Measurements from ENCODE around the gene CREBBP. TPM values are rescaled to one million over a fixed set of nuclear protein-coding genes. Genes with fewer than 3 reads are reported as not detected.

CREBBP gene
- total and polyA plus RNA-seq, 4 donors: 16.0 to 155 (median 36.1) TPM

DNA sequence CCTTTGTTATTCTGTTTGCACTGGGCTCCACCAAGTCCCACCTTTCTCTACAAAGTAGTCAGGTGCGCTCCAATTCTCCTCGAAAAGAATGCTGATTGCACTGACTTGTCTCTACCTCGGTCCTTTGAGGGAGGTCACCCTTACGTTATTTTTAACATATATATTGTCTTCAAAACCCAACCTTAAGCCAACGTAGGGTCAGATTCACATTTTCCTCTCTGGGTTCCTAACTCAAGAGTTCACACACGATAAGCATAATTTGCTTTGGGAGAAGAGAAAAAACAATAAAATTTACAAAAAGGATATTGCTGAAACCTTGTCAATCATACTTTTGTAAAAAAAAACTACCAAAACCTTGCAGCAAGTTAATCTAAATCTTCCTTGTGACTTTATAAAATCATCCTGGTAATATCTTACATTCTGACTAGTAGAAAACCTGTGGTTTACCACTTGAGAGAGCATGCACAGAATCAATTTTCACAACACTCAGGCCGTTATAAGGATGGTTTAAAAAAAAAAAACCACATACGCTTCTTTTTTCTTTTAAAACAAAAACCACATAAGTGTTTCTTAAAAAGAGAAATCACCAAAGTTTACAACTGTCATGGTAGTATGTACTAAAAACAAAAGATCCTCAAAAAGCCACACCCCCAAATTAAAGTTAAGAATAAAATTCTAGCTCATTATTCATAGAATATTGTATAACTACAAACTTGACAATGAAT is 91.0 kb downstream of the CREBBP start:
- TF ChIP-seq, protein P1, sequence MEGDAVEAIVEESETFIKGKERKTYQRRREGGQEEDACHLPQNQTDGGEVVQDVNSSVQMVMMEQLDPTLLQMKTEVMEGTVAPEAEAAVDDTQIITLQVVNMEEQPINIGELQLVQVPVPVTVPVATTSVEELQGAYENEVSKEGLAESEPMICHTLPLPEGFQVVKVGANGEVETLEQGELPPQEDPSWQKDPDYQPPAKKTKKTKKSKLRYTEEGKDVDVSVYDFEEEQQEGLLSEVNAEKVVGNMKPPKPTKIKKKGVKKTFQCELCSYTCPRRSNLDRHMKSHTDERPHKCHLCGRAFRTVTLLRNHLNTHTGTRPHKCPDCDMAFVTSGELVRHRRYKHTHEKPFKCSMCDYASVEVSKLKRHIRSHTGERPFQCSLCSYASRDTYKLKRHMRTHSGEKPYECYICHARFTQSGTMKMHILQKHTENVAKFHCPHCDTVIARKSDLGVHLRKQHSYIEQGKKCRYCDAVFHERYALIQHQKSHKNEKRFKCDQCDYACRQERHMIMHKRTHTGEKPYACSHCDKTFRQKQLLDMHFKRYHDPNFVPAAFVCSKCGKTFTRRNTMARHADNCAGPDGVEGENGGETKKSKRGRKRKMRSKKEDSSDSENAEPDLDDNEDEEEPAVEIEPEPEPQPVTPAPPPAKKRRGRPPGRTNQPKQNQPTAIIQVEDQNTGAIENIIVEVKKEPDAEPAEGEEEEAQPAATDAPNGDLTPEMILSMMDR (IDR thresholded peaks at IDR 0.05; ENCODE audit: control extremely low read depth, extremely low read depth): no peak
- Histone ChIP-seq H3K9me3 (ENCODE audit: control insufficient read depth in 4 of 4, insufficient read depth in 3 of 4, low read length in 3 of 4) (peaks cover 0 to 2% (median 0%) of the 10 kb centered on the region in 4 donors), H3K36me3 (ENCODE audit: control insufficient read depth in 4 of 4, insufficient read depth in 4 of 4, low read length in 4 of 4) (peaks cover 2 to 39% (median 35%) of the 10 kb centered on the region in 4 donors), H3K9ac (ENCODE audit: insufficient read depth in 1 of 2, low read length in 2 of 2) (no peak overlapping the region), H3K27me3 (ENCODE audit: control insufficient read depth in 3 of 3, insufficient read depth in 3 of 3, low read length in 2 of 3) (no peaks in the 10 kb centered on the region), H3K4me1 (ENCODE audit: control insufficient read depth in 5 of 5, insufficient read depth in 5 of 5, low read length in 5 of 5) (peaks cover 0 to 11% (median 3%) of the 10 kb centered on the region in 5 donors), H3K27ac (ENCODE audit: low read depth in 1 of 2, low read length in 1 of 2) (no peak overlapping the region), H3K4me3 (no peak overlapping the region)
- ATAC-seq (ENCODE audit: insufficient read depth, low FRiP score): no peak
- DNase-seq: no peak
- 71 to 75% methylated on average over 8 of the region's 8 CpGs for WGBS, 2 donors

DNA sequence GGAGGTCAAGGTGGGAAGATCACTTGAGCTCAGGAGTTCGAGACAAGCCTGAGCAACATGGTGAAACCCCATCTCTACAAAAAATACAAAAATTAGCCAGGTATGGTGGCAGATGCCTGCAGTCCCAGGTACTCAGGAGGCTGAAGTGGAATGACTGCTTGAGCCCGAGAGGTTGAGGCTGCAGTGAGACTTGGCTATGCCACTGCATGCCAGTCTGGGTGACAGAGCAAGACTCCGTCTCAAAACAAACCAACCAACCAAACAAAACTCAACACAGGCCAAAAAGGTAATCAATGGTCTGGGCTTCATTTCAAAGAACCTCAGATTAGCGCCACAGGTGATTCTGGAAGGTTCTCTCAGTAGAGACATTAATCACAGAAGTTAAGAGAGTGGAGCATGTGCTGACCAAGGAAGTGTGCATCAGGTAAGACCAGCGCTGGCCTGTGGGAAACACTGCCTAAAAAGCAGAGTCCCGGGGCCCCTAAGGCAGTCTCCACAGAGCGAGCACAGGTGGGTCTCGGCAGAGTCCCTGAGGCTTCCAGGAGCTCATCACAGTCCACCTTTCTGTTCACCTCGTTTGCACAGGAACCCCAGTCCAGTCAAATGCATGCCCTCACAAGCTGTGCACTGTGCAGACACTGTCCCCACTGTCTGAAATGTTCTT is 91.7 kb downstream of the CREBBP start:
- WGBS, 2 donors: 91 to 94% methylated on average over 9 of the region's 9 CpGs
- ATAC-seq (ENCODE audit: insufficient read depth, low FRiP score): no peak
- Histone ChIP-seq H3K4me3 (no peak overlapping the region), H3K9me3 (ENCODE audit: control insufficient read depth in 4 of 4, insufficient read depth in 3 of 4, low read length in 3 of 4) (peaks cover 0 to 2% (median 0%) of the 10 kb centered on the region in 4 donors), H3K27ac (ENCODE audit: low read depth in 1 of 2, low read length in 1 of 2) (no peak overlapping the region), H3K9ac (ENCODE audit: insufficient read depth in 1 of 2, low read length in 2 of 2) (no peak overlapping the region), H3K36me3 (ENCODE audit: control insufficient read depth in 4 of 4, insufficient read depth in 4 of 4, low read length in 4 of 4) (peaks cover 2 to 39% (median 35%) of the 10 kb centered on the region in 4 donors), H3K27me3 (ENCODE audit: control insufficient read depth in 3 of 3, insufficient read depth in 3 of 3, low read length in 2 of 3) (no peaks in the 10 kb centered on the region), H3K4me1 (ENCODE audit: control insufficient read depth in 5 of 5, insufficient read depth in 5 of 5, low read length in 5 of 5) (peaks cover 0 to 10% (median 2%) of the 10 kb centered on the region in 5 donors)
- DNase-seq: no peak
- TF ChIP-seq, protein P1 (IDR thresholded peaks at IDR 0.05; ENCODE audit: control extremely low read depth, extremely low read depth): no peak

DNA sequence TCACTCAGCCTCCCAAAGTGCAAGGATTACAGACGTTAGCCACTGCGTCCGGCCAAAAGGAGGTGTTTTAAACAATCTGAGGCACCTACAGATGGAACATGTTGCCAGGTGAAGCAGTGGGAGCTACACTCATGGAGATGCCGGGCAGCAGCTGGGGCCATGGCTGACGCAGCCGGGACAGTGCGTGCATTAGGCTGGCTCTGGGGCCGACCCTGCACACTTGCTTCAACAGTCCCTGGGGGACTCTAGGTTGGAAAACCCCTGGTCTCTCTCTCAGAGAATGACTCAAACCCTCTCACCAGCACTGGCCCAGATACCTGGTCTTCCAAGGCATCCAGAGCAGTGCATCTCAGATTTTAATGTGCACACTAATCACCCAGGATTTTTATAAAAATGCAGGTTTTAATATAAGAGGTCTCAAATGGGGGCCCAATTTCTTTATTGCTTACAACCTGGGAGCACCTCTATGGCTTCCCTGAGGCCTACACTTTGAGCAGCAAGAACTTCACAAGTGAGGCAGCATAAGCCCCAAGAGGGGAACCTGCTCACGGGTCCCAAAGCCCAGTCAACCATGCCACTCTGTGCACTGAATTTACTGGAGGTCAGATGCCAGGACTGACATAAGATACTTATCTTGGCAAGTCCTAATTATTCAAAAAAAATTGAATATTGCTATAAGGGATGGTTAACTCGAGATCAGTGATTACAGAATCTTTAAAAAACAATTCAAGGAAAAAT is 92.4 kb downstream of the CREBBP start:
- ATAC-seq (ENCODE audit: insufficient read depth, low FRiP score) (no peak), DNase-seq (no peak)
- TF ChIP-seq, protein P1 (IDR thresholded peaks at IDR 0.05; ENCODE audit: control extremely low read depth, extremely low read depth): no peak
- peaks cover 0 to 2% (median 0%) of the 10 kb centered on the region in 4 donors for H3K9me3 ChIP-seq (ENCODE audit: control insufficient read depth in 4 of 4, insufficient read depth in 3 of 4, low read length in 3 of 4)
- H3K27ac ChIP-seq (ENCODE audit: low read depth in 1 of 2, low read length in 1 of 2): no peak overlapping the region
- H3K27me3 ChIP-seq (ENCODE audit: control insufficient read depth in 3 of 3, insufficient read depth in 3 of 3, low read length in 2 of 3): no peaks in the 10 kb centered on the region
- peaks cover 0 to 5% (median 0%) of the 10 kb centered on the region in 5 donors for H3K4me1 ChIP-seq (ENCODE audit: control insufficient read depth in 5 of 5, insufficient read depth in 5 of 5, low read length in 5 of 5)
- H3K4me3 ChIP-seq: no peak overlapping the region
- H3K9ac ChIP-seq (ENCODE audit: insufficient read depth in 1 of 2, low read length in 2 of 2): no peak overlapping the region
- 93% methylated on average over 10 of the region's 10 CpGs for WGBS, 2 donors
- H3K36me3 ChIP-seq (ENCODE audit: control insufficient read depth in 4 of 4, insufficient read depth in 4 of 4, low read length in 4 of 4): peaks cover 2 to 44% (median 38%) of the 10 kb centered on the region in 4 donors

Data from lung (tissue), 12 donors.